Osteoblast (primary cell): ENCODE results near the gene FAM120B. TPM values are rescaled to one million over a fixed set of nuclear protein-coding genes. Genes with fewer than 3 reads are reported as not detected.

ENCODE experiments used
- DNase-seq: peaks from one replicate; pipeline ENCODE4 v3.0.0; 2011; ENCODE audit warnings: low spot score, mixed read lengths; ENCODE audit not compliant: insufficient read length; ENCODE audit errors: missing footprints
- H2AFZ ChIP-seq: 2 replicates; pipeline ENCODE4 v1.6.0; 2011; ENCODE audit warnings: mild to moderate bottlenecking, low read length
- H3K27ac ChIP-seq: 2 replicates; pipeline ENCODE4 v1.5.1; 2011; ENCODE audit warnings: mild to moderate bottlenecking, low read depth, low read length, moderate library complexity
- H3K27me3 ChIP-seq: 2 replicates; pipeline ENCODE4 v1.6.0; 2012; ENCODE audit warnings: mild to moderate bottlenecking, control low read depth, inconsistent platforms, low read length, moderate library complexity; ENCODE audit not compliant: insufficient read depth
- H3K36me3 ChIP-seq: 2 replicates; pipeline ENCODE4 v1.5.1; 2011; ENCODE audit warnings: mild to moderate bottlenecking, low read length, control low read depth, moderate library complexity; ENCODE audit not compliant: insufficient read depth
- H3K4me1 ChIP-seq: 2 replicates; pipeline ENCODE4 v1.5.1; 2011; ENCODE audit warnings: mild to moderate bottlenecking, low read length, control low read depth, moderate library complexity; ENCODE audit not compliant: insufficient read depth
- H3K4me2 ChIP-seq: 2 replicates; pipeline ENCODE4 v1.6.0; 2011; ENCODE audit warnings: mild to moderate bottlenecking, low read length; ENCODE audit not compliant: insufficient read depth
- H3K4me3 ChIP-seq: fragments of 200-600 bp; sonication (generic); 3 replicates; pipeline ENCODE4 v1.5.1; 2012; ENCODE audit warnings: mild to moderate bottlenecking, low read length, inconsistent platforms; ENCODE audit not compliant: insufficient read depth
- H3K79me2 ChIP-seq: 2 replicates; pipeline ENCODE4 v1.6.0; 2012; ENCODE audit warnings: mild to moderate bottlenecking, low read length, control low read depth, inconsistent platforms; ENCODE audit not compliant: insufficient read depth
- H3K9me3 ChIP-seq: 2 replicates; pipeline ENCODE4 v1.5.1; 2011; ENCODE audit warnings: low read depth, low read length, control low read depth
- H4K20me1 ChIP-seq: 2 replicates; pipeline ENCODE4 v1.6.0; 2012; ENCODE audit warnings: mild to moderate bottlenecking, low read length, control low read depth; ENCODE audit not compliant: insufficient read depth
- CTCF ChIP-seq: IDR thresholded peaks from 2 replicates; pipeline ENCODE4 v1.5.1; 2011; ENCODE audit warnings: mild to moderate bottlenecking, low read depth, low read length, moderate library complexity; ENCODE audit errors: extremely low read depth
- total RNA-seq: library from RNA; depleted of rRNA; stranded (reverse); fragments of >200 nt; gene quantifications from 2 replicates; pipeline ENCODE4 v1.2.3, GENCODE V29; 2012

FAM120B gene
- total RNA-seq, 1 donor = 13.4 TPM

- TF ChIP-seq CTCF = no peak
- Histone ChIP-seq H3K4me1 (peaks cover 13% of the 10 kb centered on the region), H2AFZ (no peak overlapping the region), H3K27me3 (no peaks in the 10 kb centered on the region), H3K79me2 (no peaks in the 10 kb centered on the region), H3K27ac (no peak overlapping the region), H4K20me1 (no peaks in the 10 kb centered on the region), H3K9me3 (no peaks in the 10 kb centered on the region), H3K36me3 (no peaks in the 10 kb centered on the region), H3K4me3 (no peak overlapping the region), H3K4me2 (no peak overlapping the region)
- DNase-seq = no peak
Observed at GRCh38 chr6:170410241-170410640, 103.7 kb downstream of the FAM120B start.

GRCh38 chr6:170415318-170415717 lies 108.8 kb downstream of the FAM120B start:
- Histone ChIP-seq H4K20me1 (no peaks in the 10 kb centered on the region), H3K4me1 (no peaks in the 10 kb centered on the region)

GRCh38 chr6:170416303-170416702 lies 109.7 kb downstream of the FAM120B start:
- Histone ChIP-seq H3K4me2 (no peak overlapping the region), H3K27me3 (no peaks in the 10 kb centered on the region), H3K27ac (no peak overlapping the region), H3K79me2 (no peaks in the 10 kb centered on the region), H4K20me1 (no peaks in the 10 kb centered on the region), H2AFZ (no peak overlapping the region), H3K9me3 (no peaks in the 10 kb centered on the region), H3K36me3 (no peaks in the 10 kb centered on the region), H3K4me3 (no peak overlapping the region), H3K4me1 (no peaks in the 10 kb centered on the region)
- DNase-seq = no peak
- no peak for TF ChIP-seq CTCF

More at GRCh38 chr6:170415318-170415717, 108.8 kb downstream of the FAM120B start:
- Histone ChIP-seq H3K9me3 (no peaks in the 10 kb centered on the region), H3K27me3 (no peaks in the 10 kb centered on the region), H3K27ac (no peak overlapping the region), H3K36me3 (no peaks in the 10 kb centered on the region), H2AFZ (no peak overlapping the region), H3K4me3 (no peak overlapping the region), H3K79me2 (no peaks in the 10 kb centered on the region), H3K4me2 (no peak overlapping the region)
- no peak for DNase-seq
- TF ChIP-seq CTCF = no peak

GRCh38 chr6:170416959-170417606 lies 110.5 kb downstream of the FAM120B start:
- H3K36me3 ChIP-seq = no peaks in the 10 kb centered on the region
- no peaks in the 10 kb centered on the region for H3K27me3 ChIP-seq
- no peaks in the 10 kb centered on the region for H3K4me1 ChIP-seq
- no peak for TF ChIP-seq CTCF
- H3K79me2 ChIP-seq = no peaks in the 10 kb centered on the region
- H3K4me3 ChIP-seq = no peak overlapping the region
- H4K20me1 ChIP-seq = no peaks in the 10 kb centered on the region
- H3K9me3 ChIP-seq = no peaks in the 10 kb centered on the region
- no peak overlapping the region for H3K27ac ChIP-seq
- peak; percentile 65 for DNase-seq
- no peak overlapping the region for H3K4me2 ChIP-seq
- no peak overlapping the region for H2AFZ ChIP-seq
